SK-N-SH (cell line): ENCODE results near the gene NKAIN1.

Source experiments
- CTCF ChIP-seq: fragments of 200-600 bp; sonication (generic); IDR thresholded peaks from 2 replicates; pipeline ENCODE4 v1.6.1; 2017; ENCODE audit warnings: antibody characterized with exemption, mild to moderate bottlenecking, moderate library complexity
- EZH2phosphoT487 ChIP-seq: fragments of 200-600 bp; sonication (generic); IDR thresholded peaks from 2 replicates; pipeline ENCODE4 v1.6.1; 2017; ENCODE audit warnings: low read depth, mixed run types, mild to moderate bottlenecking, antibody characterized with exemption, moderate library complexity, borderline replicate concordance
- GATA2 ChIP-seq: sonication (generic); formaldehyde crosslinking; IDR thresholded peaks from 2 replicates; pipeline ENCODE4 v1.5.0; 2020; ENCODE audit warnings: mild to moderate bottlenecking, missing genetic modification reagents
- JUND ChIP-seq: IDR thresholded peaks from 2 replicates; pipeline ENCODE4 v1.4.0; 2012
- MAX ChIP-seq: IDR thresholded peaks from 2 replicates; pipeline ENCODE4 v1.4.0; 2012; ENCODE audit warnings: low read depth
- NFIC ChIP-seq: IDR thresholded peaks from 2 replicates; pipeline ENCODE4 v1.4.0; 2012; ENCODE audit warnings: borderline replicate concordance
- POLR2AphosphoS5 ChIP-seq: IDR thresholded peaks from 2 replicates; pipeline ENCODE4 v1.6.1; 2012; ENCODE audit warnings: low read depth, low read length
- RCOR1 ChIP-seq: fragments of 150-350 bp; IDR thresholded peaks from 2 replicates; pipeline ENCODE4 v1.6.1; 2017; ENCODE audit warnings: antibody characterized with exemption, low read length
- SIN3A ChIP-seq: IDR thresholded peaks from 2 replicates; pipeline ENCODE4 v1.6.1; 2012; ENCODE audit warnings: low read depth, mild to moderate bottlenecking, low read length, moderate library complexity, borderline replicate concordance
- TAF1 ChIP-seq: IDR thresholded peaks from 2 replicates; pipeline ENCODE4 v1.6.1; 2012; ENCODE audit warnings: low read depth, mild to moderate bottlenecking, low read length, moderate library complexity, borderline replicate concordance
- TEAD4 ChIP-seq: IDR thresholded peaks from 2 replicates; pipeline ENCODE4 v1.4.0; 2012; ENCODE audit warnings: mild to moderate bottlenecking, borderline replicate concordance; ENCODE audit not compliant: insufficient read depth
- USF1 ChIP-seq: IDR thresholded peaks from 2 replicates; pipeline ENCODE4 v1.4.0; 2012; ENCODE audit warnings: low read depth, borderline replicate concordance
- YY1 ChIP-seq: IDR thresholded peaks from 2 replicates; pipeline ENCODE4 v1.4.0; 2012; ENCODE audit warnings: low read depth, mild to moderate bottlenecking

GRCh38 chr1:31221072-31221471 lies 18.6 kb downstream of the NKAIN1 start:
- no peak for TF ChIP-seq CTCF
- TF ChIP-seq MAX: no peak
- no peak for TF ChIP-seq TEAD4
- no peak for TF ChIP-seq USF1
- TF ChIP-seq GATA2: no peak
- TF ChIP-seq EZH2phosphoT487: no peak
- no peak for TF ChIP-seq JUND
- no peak for TF ChIP-seq NFIC
- TF ChIP-seq SIN3A: no peak
- no peak for TF ChIP-seq YY1
- no peak for TF ChIP-seq TAF1
- no peak for TF ChIP-seq RCOR1
- no peak for TF ChIP-seq POLR2AphosphoS5
